Right atrium auricular region (tissue), 2 donors: ENCODE data around the gene MTERF4. TPM values are rescaled to one million over a fixed set of nuclear protein-coding genes. Genes with fewer than 3 reads are reported as not detected.

Source experiments
- DNase-seq: peaks from one replicate; pipeline ENCODE4 v3.0.0-alpha.2; 2019; ENCODE audit warnings: low spot score
- H3K27ac ChIP-seq, 2 donors: fragments of 200-600 bp; sonication (generic); 1 replicate in 1 of 2; 2 replicates in 1 of 2; pipeline ENCODE4 v1.5.1; 2016 to 2019
- H3K27me3 ChIP-seq, 2 donors: fragments of 200-600 bp; sonication (generic); one replicate each; pipeline versions ENCODE4 v1.5.1 to v1.6.0; 2017 to 2019
- H3K36me3 ChIP-seq: fragments of 200-600 bp; sonication (generic); one replicate; pipeline ENCODE4 v1.5.1; 2016
- H3K4me1 ChIP-seq, 2 donors: fragments of 200-600 bp; sonication (generic); one replicate each; pipeline versions ENCODE4 v1.5.1 to v1.6.0; 2017 to 2019
- H3K4me3 ChIP-seq, 2 donors: fragments of 200-600 bp; sonication (generic); 1 replicate in 1 of 2; 2 replicates in 1 of 2; pipeline ENCODE4 v1.5.1; 2017 to 2019; ENCODE audit warnings: mild to moderate bottlenecking in 1 of 2, moderate library complexity in 1 of 2
- H3K9me3 ChIP-seq, 2 donors: fragments of 200-600 bp; sonication (generic); one replicate each; pipeline ENCODE4 v1.5.1; 2019
- CTCF ChIP-seq, 2 donors: fragments of 200-600 bp; sonication (generic); IDR thresholded peaks; one replicate each; pipeline ENCODE4 v1.5.1; 2019; ENCODE audit warnings: antibody characterized with exemption in 2 of 2
- total RNA-seq, 2 donors: library from RNA; depleted of rRNA; stranded (reverse); fragments of >200 nt; gene quantifications; one replicate each; pipeline ENCODE4 v1.1.0, GENCODE V29; 2016

MTERF4 gene
- total RNA-seq, 2 donors from 2014 or later, result 20.6 to 25.3 TPM

GRCh38 chr2:241091201-241091600, 10.9 kb downstream of the MTERF4 start:
- Histone ChIP-seq H3K4me3 (no peak overlapping the region), H3K4me1 (no peaks in the 10 kb centered on the region)

GRCh38 chr2:241088791-241089732, 13.0 kb downstream of the MTERF4 start:
- H3K27ac ChIP-seq, result no peak overlapping the region
- no peaks in the 10 kb centered on the region for H3K4me1 ChIP-seq
- peaks cover 84% of the 10 kb centered on the region for H3K36me3 ChIP-seq
- H3K9me3 ChIP-seq, result no peaks in the 10 kb centered on the region
- DNase-seq, result no peak
- H3K4me3 ChIP-seq, result no peak overlapping the region
- no peaks in the 10 kb centered on the region for H3K27me3 ChIP-seq
- no peak for TF ChIP-seq CTCF (IDR thresholded peaks at IDR 0.05)

More at GRCh38 chr2:241091201-241091600, 10.9 kb downstream of the MTERF4 start:
- Histone ChIP-seq H3K36me3 (peaks cover 97% of the 10 kb centered on the region), H3K27ac (no peak overlapping the region), H3K27me3 (no peaks in the 10 kb centered on the region), H3K9me3 (no peaks in the 10 kb centered on the region)
- no peak for TF ChIP-seq CTCF (IDR thresholded peaks at IDR 0.05)
- no peak for DNase-seq

- no peak for TF ChIP-seq CTCF (IDR thresholded peaks at IDR 0.05)
- Histone ChIP-seq H3K27ac (no peak overlapping the region), H3K4me1 (no peaks in the 10 kb centered on the region), H3K9me3 (no peaks in the 10 kb centered on the region), H3K4me3 (no peak overlapping the region), H3K27me3 (no peaks in the 10 kb centered on the region), H3K36me3 (peaks cover 77% of the 10 kb centered on the region)
- DNase-seq, result no peak
Observed at GRCh38 chr2:241088376-241088775, 13.7 kb downstream of the MTERF4 start.

- Histone ChIP-seq H3K36me3 (peaks cover 69% of the 10 kb centered on the region), H3K4me3 (no peak overlapping the region), H3K9me3 (no peaks in the 10 kb centered on the region), H3K27me3 (no peaks in the 10 kb centered on the region), H3K4me1 (no peaks in the 10 kb centered on the region), H3K27ac (no peak overlapping the region)
- DNase-seq, result no peak
- TF ChIP-seq CTCF (IDR thresholded peaks at IDR 0.05), result no peak
Observed at GRCh38 chr2:241087420-241088268, 14.4 kb downstream of the MTERF4 start.

GRCh38 chr2:241084856-241085444, 17.1 kb downstream of the MTERF4 start:
- Histone ChIP-seq H3K4me1 (no peaks in the 10 kb centered on the region), H3K9me3 (no peaks in the 10 kb centered on the region), H3K4me3 (no peak overlapping the region), H3K27me3 (no peaks in the 10 kb centered on the region), H3K36me3 (peaks cover 43% of the 10 kb centered on the region), H3K27ac (no peak overlapping the region)
- DNase-seq, result no peak
- TF ChIP-seq CTCF (IDR thresholded peaks at IDR 0.05), result no peak
